ENCODE data around the gene TTLL9. TPM values are rescaled to one million over a fixed set of nuclear protein-coding genes. Genes with fewer than 3 reads are reported as not detected.

The TTLL9 gene
- polyA plus RNA-seq, 1 experiment, result 0.11 TPM

- Histone ChIP-seq H3K27me3 (ENCODE audit: control insufficient read depth, insufficient read depth, low read length) (0 out of 2 replicates have a peak, but pooled peaks cover 2% of the 10 kb centered on the region), H3K4me3 (ENCODE audit: low read depth, low read length) (no peak overlapping the region), H3K36me3 (ENCODE audit: control insufficient read depth, insufficient read depth, low read length) (no peaks in the 10 kb centered on the region)
- ChIA-PET CTCF (interaction anchor here (0.5 to 10.6 kb wide), 13 partner anchors 9 to 254 kb away, joined by 3 to 105 read pairs (median 4); partner anchors contain the start of genes MYLK2 and PDRG1), POLR2A (no interaction called here)
- TF ChIP-seq, protein P1, sequence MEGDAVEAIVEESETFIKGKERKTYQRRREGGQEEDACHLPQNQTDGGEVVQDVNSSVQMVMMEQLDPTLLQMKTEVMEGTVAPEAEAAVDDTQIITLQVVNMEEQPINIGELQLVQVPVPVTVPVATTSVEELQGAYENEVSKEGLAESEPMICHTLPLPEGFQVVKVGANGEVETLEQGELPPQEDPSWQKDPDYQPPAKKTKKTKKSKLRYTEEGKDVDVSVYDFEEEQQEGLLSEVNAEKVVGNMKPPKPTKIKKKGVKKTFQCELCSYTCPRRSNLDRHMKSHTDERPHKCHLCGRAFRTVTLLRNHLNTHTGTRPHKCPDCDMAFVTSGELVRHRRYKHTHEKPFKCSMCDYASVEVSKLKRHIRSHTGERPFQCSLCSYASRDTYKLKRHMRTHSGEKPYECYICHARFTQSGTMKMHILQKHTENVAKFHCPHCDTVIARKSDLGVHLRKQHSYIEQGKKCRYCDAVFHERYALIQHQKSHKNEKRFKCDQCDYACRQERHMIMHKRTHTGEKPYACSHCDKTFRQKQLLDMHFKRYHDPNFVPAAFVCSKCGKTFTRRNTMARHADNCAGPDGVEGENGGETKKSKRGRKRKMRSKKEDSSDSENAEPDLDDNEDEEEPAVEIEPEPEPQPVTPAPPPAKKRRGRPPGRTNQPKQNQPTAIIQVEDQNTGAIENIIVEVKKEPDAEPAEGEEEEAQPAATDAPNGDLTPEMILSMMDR (IDR thresholded peaks at IDR 0.05; ENCODE audit: insufficient read depth, low read depth, low read length), result no peak
- DNase-seq (ENCODE audit: low read depth), result no peak
These were observed 32.5 kb upstream of the TTLL9 start for GRCh38 chr20:31837896-31838397.

DNA sequence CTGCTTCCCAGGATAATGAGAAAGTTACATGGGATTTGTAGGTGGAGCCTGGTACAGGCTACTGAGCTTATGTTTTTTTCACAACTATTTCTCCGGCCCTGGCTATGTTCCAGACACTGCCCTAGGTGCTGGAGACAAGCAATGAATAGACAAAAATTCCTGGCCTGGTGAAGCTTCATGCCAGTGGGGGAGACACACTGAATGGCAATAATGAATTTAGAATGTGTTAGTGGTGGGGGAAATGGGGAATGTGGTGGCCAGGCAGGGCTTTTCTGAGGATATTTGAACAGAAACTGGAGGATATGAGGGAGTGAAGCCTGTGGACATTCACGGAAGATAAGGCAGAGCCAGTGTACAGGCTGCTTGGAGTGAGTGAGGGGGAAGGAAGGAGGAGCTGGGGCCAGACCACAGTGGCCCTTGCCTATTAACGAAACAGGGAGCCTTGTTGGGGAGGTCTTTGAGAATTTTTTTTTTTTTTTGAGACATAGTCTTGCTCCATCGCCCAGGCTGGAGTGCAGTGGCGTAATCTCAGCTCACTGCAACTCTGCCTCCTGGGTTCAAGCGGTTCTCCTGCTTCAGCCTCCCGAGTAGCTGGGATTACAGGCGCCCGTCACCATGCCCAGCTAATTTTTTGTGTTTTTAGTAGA lies 31.7 kb upstream of the TTLL9 start:
- Histone ChIP-seq H3K27me3 (ENCODE audit: control insufficient read depth, insufficient read depth, low read length) (0 out of 2 replicates have a peak, but pooled peaks cover 2% of the 10 kb centered on the region), H3K4me3 (ENCODE audit: low read depth, low read length) (no peak overlapping the region), H3K36me3 (ENCODE audit: control insufficient read depth, insufficient read depth, low read length) (no peaks in the 10 kb centered on the region)
- CTCF ChIA-PET, result interaction anchor here (0.6 to 10.6 kb wide), 12 partner anchors 8 to 253 kb away, joined by 3 to 105 read pairs (median 4); partner anchors contain the start of genes MYLK2 and PDRG1
- DNase-seq (ENCODE audit: low read depth), result no peak
- TF ChIP-seq, protein P1 (IDR thresholded peaks at IDR 0.05; ENCODE audit: insufficient read depth, low read depth, low read length), result no peak
- POLR2A ChIA-PET, result no interaction called here

DNA sequence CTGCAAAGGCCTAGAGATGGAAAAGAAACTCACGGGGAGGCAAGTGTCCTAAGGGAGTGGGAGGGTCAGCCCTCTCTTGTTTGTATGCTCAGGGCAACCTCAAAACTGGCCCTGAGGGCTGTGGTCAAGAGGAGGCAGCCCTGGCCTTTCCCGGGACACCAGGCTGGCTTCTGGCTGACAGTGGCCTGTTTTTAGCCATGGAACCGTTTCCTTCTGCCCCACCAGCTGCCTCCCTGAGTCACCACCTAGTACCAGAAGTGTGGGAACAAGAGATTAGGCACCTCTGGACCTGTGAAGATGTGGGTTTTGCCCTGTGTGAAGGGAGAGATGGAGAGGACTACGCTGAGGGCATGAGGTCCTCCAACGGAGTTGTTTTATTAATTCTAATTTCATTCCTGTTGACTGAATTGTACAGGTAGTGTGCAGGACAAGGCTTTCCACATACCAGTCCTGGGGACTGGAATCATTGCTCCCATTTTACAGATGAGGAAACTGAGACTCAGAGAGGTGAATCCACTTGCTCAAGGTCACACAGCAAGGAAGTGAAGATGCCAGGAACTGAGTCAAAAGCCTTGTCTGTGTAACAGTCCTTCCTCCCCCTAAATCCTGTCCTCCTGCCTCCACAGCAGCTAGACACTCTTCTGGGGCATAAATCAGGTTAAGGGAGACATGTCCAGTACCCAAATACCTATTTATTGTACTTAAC lies 30.5 kb upstream of the TTLL9 start:
- TF ChIP-seq, protein P1 (IDR thresholded peaks at IDR 0.05; ENCODE audit: insufficient read depth, low read depth, low read length), result no peak
- CTCF ChIA-PET, result interaction anchor here (10.6 kb wide), 1 partner anchor 17 kb away, joined by 105 read pairs; the partner anchor contains the start of gene MYLK2
- DNase-seq (ENCODE audit: low read depth), result no peak
- no peaks in the 10 kb centered on the region for H3K36me3 ChIP-seq (ENCODE audit: control insufficient read depth, insufficient read depth, low read length)
- H3K4me3 ChIP-seq (ENCODE audit: low read depth, low read length), result no peak overlapping the region
- H3K27me3 ChIP-seq (ENCODE audit: control insufficient read depth, insufficient read depth, low read length), result 0 out of 2 replicates have a peak, but pooled peaks cover 2% of the 10 kb centered on the region
- POLR2A ChIA-PET, result no interaction called here

GRCh38 chr20:31840906-31841816 lies 29.3 kb upstream of the TTLL9 start:
- TF ChIP-seq, protein P1 (IDR thresholded peaks at IDR 0.05; ENCODE audit: insufficient read depth, low read depth, low read length), result no peak
- DNase-seq (ENCODE audit: low read depth), result no peak
- no peaks in the 10 kb centered on the region for H3K36me3 ChIP-seq (ENCODE audit: control insufficient read depth, insufficient read depth, low read length)
- no peaks in the 10 kb centered on the region for H3K27me3 ChIP-seq (ENCODE audit: control insufficient read depth, insufficient read depth, low read length)
- ChIA-PET POLR2A (no interaction called here), CTCF (interaction anchor here (1.0 to 10.6 kb wide), 3 partner anchors 11 to 190 kb away, joined by 3 to 105 read pairs (median 5); partner anchors contain the start of gene MYLK2)
- H3K4me3 ChIP-seq (ENCODE audit: low read depth, low read length), result no peak overlapping the region

Data from BJ (cell line).